AML-193 (cell line): ENCODE measurements around the gene CDHR1.
A peak's percentile ranks its signal among the peaks of the same experiment; 100 is the strongest.

Experiments
- DNase-seq, 2 experiments: peaks; one replicate each; lab custom pipeline; 2025; lab: John Stamatoyannopoulos, UW

Gene CDHR1

DNA sequence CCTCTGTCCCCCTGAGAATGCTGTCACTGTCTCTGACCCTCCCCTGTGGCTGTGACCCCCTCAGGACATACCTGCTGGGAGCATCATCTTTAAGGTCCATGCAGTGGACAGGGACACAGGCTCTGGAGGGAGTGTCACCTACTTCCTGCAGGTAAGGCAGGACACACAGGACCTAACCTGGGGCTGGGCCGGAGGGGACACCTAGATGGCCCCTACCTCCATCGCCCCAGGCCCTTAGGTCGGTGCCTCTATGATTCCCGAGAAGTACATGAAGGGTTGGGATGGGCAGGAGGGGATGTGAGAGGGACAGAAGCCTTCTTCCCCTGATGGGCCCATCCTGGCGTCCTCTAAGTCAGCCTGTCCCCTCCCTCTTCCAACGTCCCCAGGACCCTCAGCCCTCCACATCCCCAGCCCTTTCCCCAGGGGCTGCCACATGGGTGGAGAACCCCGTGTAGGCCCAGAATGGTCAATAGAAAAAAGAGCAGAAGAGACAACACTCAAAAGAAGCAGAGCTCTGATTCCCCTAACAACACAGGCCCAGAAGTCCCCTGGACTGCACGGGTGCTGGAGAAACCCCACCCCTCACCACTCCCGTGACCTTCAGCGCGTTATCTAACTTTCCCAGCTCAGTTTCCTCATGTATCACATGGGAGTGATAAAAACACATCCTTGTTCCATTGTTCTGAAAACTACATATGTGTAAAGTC, 6.4 kb downstream of the CDHR1 start:
- DNase-seq = no peak

DNA sequence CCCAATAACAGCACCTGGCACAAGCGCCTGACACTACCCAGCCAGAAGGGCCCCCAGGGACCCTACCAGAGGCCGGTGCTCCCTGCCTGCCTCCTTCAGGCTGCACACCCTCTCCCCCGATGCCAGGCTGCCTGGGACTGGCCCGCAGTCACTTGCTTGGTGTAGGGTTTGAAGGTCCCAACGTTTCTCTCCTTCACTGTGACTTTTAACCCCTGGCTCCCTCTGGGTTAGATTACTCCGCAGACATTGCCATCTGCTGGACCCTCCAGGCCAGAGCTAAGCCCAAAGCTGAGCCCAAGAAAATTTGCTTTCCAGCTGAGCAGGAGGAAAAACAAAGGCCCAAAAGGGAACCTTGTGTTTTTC, 6.9 kb downstream of the CDHR1 start:
- DNase-seq = no peak

DNA sequence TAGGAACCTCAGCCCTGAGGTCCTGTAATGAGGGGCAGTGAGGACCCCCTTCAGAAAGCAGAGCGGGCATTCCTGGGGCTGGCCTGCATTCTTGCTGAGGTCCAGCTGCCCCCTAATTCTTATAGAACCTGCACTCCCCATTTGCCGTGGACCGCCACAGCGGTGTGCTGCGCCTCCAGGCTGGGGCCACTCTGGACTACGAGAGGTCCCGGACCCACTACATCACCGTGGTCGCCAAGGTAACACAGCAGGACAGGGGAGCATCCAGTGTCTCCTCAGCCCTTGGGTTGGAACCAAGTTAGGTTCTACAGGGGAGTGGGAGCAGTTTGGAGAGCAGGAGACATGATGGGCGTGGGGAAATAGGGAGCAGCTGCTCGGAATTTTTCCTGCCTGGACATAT, 7.3 kb downstream of the CDHR1 start:
- DNase-seq = no peak

DNA sequence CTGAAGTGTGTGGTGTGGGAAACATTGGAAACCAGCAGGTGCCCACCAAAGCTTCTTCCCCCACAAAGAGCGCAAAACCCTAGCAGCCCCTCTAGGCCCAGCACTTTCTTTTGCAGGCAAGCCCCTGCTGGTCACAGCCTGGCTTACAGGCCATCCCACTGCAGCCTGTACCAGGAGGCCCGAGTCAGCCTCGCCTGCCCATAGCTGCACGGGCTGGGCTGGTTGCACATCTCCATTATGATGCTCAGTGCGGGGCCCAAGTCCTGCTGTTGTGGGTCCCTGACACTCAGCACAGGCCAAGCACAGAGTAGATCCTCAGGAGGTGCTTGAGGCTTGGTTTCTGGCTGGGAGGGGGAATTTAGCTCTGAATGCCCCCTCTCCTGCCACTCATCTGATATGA, 8.0 kb downstream of the CDHR1 start:
- no peak for DNase-seq

DNA sequence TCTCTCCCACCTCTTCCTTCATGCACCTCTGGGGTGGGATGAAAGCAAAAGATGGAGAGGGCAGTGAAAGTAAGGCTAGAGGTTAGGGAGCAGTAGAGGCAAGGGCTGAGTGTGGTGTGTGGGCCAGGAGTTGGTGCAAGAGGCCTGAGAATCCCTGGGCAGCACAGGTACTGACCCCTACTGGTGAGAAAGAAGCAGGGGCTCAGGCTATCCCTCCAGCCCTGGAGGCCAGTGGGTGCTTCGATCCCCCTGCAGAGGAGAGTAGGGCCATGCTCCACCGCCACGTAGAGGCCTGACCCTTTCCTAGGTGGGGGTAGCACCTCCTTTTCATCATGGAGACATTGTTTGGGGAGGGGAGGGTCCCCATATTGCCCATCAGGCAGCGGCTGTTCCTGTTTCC, 9.8 kb downstream of the CDHR1 start:
- DNase-seq = peak; percentile 8 to 26

DNA sequence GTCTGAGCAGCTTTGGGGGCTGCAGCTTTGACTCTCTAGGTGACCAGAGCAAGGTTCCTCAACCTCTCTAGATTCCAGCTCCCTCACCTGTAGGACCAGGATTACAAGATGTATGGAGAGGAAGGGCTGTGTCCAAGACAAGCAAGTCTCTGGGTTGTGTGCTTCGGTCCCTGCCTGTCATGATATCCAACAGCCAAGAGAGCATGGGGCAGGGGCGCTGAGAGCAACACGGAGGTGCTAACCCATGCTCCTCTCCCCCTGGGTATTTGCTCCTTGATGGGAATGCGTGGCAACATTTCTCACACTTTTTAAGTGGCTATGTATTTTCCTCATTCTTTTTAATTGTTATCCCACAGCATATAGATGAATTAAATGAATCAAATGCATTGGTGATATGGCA, 10.3 kb downstream of the CDHR1 start:
- no peak for DNase-seq

DNA sequence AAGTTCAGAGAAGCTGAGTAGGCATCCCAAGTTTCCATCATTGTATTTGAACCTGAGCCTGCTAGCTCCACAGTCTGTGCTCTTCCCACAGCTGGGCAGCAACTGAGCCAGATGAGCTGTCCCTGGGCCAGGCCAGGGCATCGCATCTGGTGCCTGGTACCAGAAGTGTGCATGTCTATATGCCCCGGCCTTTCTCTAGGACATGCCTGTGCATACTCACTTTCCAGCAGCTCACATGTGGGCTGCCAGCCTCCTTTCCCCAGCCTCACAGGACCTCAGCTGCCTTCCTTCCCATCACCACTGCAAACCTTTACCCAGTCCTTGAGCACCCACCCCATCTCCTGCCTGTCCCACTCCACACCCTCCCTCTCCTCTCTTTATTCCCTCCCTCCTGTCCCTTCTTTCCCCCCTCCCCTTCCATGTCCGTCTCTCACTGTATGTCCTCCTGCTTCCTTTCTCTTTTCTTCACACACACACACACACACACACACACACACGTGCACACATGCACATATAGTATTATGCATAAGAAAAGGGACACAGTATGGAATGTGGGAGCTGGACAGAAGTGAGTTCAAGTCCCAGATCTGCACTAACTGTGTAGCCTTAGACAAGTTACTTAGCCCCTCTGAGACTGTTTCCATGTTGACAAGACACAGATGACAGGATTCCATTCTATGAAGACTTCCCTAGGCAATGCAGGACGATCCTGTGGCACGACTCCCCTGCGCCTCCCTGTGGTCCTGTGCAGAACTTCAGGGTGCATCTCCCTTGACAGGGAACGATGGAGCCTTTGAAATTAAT, 10.9 kb downstream of the CDHR1 start:
- DNase-seq = peak; percentile 46 to 48

DNA sequence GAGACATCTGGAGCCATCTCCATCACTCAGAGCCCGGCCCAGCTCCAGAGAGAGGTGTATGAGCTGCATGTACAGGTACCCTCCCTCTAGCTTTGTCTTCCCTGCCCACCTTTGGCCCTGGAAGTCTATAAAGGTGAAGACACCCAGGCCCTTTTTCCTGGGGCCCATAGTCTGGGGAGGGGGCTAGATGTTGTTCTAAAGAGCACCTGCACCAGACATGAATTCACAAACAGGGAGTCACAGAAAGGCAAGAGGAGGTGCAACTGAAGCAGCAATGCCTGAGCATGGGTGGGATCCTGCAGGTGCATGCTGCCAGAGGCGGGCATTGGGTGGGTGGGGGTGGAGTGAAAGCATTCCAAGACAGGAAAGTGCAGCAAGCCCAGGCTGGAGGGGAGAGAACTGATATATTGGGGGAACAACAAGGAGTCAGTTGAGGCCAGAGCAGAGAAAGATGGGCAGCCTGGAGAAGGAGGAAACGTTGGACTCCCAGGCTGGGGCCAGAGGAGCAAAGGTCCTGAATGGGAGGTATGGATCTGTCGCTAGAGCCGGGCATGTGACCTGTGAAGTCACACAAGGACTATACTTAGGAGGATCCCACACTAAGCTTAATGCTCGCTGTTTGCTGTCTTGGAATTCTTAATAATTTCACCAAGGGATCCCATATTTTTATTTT, 11.7 kb downstream of the CDHR1 start:
- DNase-seq = no peak

DNA sequence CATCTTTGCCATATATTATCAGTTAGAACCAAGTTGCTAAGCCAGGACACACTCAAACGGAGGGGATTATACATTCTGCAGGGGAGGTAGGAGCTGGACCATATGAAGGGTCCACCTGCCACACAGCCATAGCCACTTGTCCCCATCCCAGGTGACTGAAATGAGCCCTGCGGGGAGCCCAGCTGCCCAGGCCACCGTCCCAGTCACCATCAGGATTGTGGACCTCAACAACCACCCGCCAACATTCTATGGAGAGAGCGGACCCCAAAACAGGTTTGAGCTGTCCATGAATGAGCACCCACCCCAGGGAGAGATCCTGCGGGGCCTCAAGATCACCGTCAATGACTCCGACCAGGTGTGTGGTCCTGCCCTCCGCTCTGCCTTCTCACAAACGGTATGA, 13.7 kb downstream of the CDHR1 start:
- no peak for DNase-seq

DNA sequence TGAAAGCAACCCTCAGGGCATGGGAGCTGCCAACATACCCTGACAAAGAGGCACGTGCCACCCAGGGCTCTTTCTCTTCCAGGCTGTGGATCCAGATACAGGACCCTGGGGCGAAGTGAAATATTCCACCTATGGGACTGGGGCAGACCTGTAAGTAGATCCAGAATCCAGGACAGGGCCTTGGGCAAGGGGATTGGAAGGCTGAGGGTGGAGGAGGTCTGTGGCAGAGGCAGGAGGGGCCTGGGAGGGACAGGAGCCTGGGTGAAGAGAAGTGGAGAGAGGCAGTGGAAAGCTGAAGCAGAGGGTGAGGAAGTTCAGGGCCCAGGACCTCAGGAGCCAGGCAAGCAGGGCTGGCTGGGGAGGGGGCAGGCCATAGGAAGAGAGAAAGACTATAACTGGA, 17.2 kb downstream of the CDHR1 start:
- no peak for DNase-seq

DNA sequence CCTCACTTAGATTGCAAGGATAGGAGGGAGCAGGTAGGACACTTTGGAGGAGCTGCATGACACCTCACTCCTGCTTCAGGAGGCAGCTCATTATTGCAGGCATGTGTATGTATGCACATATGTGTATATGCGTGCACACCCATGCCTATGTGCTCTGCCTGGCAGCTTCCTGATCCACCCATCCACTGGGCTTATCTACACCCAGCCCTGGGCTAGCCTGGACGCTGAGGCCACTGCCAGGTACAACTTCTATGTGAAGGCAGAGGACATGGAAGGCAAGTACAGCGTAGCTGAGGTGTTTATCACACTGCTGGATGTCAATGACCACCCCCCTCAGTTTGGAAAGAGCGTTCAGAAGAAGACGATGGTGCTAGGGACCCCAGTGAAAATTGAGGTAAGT, 17.7 kb downstream of the CDHR1 start:
- DNase-seq = no peak

DNA sequence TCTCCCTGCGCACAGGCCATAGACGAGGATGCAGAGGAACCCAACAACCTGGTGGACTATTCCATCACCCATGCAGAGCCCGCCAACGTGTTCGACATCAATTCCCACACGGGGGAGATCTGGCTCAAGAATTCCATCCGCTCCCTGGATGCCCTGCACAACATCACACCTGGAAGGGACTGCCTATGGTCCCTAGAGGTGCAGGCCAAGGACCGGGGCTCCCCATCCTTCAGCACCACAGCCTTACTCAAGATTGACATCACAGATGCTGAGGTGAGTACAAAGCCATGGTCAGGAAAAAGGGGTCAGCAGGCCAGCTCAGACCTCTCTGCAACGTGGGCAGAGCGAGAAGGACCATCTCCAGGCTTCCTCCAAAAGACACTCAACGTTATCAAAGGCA, 18.7 kb downstream of the CDHR1 start:
- no peak for DNase-seq

DNA sequence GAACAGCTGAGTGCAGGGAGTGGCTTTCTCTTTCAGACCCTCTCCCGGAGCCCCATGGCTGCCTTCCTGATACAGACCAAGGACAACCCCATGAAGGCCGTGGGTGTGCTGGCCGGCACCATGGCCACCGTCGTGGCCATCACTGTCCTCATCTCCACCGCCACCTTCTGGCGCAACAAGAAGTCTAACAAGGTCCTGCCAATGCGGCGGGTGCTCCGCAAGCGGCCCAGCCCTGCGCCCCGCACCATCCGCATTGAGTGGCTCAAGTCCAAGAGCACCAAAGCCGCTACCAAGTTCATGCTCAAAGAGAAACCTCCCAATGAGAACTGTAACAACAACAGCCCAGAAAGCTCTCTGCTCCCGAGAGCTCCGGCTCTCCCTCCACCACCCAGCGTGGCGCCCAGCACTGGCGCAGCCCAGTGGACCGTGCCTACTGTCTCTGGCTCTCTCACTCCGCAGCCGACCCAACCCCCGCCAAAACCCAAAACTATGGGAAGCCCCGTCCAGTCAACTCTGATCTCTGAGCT, 19.8 kb downstream of the CDHR1 start:
- no peak for DNase-seq

DNA sequence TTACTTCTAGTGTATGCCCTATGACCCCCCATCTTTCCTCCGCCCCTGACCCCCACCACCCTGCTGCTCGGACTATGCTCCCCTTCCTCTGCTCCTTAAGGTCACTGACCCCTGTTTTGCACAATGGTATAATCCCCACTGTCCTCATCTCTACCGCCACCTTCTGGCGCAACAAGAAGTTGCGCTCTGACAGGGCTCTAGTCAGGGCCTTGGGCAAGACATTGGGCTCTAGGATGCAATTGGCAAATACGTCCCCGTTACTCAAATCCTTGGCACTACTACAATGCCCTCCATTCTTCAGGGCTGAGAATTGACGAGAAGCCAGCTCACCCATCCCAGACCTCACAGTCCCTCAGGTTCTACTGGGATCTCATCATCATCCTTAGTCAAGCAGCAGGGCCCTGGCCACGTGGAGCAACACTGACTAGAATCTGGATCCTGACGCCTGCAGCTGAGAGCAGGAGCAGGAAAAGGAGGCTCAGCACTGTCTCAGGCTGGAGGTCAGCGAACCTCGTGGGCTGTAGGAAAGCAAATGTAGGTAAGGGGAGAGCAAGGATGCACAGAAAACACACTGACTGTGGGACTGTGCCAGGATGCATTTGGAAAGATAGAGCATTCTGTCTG, 20.4 kb downstream of the CDHR1 start:
- peak; percentile 23 to 29 for DNase-seq

DNA sequence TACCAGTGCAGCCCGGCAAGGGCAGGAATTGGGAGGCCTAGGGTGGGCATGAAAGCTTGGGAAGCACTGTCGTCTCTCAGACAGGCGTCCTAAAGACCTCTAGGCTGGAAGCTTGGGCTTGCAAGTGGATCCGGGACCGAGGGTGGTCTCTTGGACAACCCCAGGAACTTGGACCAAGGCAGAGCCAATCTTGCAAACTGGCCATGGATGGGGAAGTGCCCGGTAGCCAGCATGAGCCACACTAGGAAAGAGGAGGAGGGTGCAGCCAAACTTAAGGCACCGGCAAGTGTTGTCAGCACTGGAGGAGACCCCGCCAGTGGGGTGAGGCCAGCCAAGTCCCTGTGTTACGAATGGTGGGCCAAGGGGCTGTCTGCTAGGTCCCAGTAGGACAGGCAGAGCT, 22.5 kb downstream of the CDHR1 start:
- DNase-seq = no peak

DNA sequence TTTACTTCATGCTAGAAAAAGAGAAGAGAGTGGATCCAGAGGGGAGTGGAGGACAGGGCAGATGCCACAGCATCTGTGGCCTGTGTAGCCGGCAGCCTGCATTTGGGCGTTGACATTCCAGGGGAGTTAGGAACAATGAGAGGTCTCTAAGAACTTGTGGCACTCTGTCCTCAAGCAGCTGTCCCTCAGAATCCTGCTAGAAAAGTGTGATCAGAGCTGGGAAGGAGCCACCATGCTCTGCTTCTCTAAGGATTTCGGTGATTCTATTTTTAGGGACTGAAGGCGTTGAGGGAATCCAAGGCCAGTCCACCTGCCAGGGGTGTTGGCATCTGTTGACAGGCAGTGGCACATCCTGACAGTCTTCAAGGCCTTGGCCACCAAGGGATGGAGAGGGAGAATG, 23.4 kb downstream of the CDHR1 start:
- DNase-seq = no peak

DNA sequence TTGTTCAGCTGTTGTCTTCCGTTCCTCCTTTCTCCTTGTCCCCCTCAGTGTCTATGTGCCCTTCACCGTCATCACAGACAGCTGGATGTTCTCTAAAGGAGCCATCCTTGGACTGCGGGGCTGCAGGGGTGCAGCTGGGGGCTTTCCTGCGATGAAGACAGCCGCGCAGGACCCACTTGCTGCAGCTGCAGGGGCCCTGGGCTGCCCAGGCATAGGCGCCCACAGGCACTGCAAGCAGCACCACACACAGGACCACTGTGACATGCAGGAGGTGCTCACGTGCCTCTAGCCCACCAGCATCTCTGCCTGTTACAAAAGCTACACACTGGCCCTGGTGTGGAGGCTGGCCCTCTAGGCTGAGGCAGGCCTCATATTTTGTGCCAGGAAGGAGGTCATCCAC, 27.6 kb downstream of the CDHR1 start:
- no peak for DNase-seq

DNA sequence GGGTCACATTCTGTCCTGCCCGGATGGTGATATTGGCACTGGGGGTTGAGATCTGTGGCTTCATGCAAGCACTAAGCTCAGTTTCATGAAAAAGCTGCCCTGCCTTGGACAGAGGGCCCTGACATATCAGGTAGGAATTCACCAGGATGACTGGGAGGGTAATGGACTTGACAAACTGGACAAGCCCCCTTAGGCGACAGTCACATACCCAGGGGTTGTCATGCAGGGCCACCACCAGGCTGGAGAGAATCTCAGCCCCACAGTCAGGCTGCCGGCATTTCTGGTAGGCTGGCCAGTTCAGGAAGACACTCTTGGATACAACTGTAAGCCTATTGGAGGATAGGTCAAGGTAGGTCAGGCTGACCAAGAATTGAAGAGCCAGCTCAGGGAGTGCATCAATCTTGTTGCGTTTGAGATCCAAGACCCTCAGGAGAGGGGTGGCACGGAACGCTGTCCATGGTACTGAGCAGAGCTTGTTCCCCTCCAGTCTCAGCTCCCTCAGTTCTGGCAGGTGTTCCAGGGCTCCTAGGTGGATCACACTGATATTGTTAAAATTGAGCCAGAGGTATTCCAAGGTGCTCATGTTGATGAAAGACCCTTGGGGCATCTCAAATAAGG, 30.2 kb downstream of the CDHR1 start:
- DNase-seq = no peak

DNA sequence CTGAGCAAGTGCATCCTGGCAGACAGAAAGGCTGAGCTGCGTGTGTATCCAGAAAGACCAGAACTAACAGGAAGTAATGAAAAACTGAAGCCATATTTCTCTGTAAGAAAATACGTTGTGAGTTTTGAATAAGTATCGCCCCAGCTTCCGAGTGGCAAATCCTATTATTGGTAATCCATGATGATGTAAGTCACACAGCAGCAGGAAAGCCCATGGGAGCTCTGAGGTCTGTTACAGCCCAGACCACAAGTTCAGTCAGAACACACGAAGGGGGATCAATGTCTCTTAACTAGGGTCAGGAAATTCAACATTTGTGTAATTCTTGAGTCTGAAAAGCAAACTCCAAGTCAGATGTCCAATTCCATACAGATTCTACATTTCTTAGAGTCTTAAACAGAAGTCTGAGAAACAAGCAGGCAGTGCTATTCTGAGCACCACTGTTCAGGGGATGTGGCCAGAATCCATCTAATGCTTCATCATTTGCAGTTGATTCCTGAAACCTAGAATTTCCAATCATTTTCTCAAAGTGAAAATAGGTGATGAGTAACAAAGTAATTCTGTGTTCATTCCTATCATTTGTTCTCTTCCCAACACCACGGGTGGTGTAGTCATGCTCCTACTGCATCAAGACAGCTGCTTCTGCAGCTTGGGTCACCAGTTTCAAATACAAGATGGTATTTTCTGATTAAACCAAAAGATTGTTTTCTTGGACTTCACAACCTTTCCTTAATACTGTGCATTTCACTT, 31.3 kb downstream of the CDHR1 start, which contains the start of gene LRIT2:
Gene LRIT2, minus strand, starts transcription at position 118 of the 747 bp plus-strand sequence. Its CDS starts 24 bp downstream, at position 94.
- DNase-seq = no peak

DNA sequence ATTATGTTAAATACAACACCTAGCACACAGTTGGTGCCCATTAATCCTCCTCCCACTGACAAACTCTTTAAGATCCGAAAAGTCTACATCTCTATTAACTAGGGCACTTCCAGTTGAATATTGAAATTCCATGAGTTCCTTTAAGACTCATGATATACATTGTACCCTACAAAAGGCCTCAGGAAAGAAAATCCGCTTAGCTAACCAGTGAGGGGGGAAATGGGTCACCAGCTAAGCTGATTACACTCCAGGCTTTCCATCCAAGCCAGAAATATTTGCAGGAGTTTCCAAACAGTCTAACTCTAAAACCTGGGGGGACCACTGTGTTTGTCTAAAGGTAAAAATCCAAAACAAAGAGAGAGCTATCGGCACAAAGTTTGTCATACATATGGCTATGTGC, 32.3 kb downstream of the CDHR1 start:
- no peak for DNase-seq

DNA sequence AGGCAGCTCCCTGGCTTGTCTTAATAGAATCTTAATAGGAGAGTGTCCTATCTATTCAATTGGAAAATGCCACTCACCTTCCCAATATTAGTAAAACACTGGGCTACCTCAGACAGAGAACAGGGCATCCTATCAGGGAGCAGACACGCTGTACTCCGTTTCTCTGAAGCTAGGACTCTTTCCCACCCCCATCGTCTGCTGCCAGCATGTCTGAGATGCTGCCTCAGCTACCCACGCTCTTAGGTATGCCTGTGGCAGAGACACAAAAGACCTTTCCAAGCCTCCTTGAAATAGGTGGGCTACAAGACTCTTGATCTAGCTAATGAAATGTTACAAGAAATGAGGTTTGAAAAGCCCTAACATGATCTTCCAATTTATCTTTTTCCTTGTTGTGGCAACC, 33.5 kb downstream of the CDHR1 start:
- DNase-seq = no peak
